ENCODE data around the gene MYO5A. TPM values are rescaled to one million over a fixed set of nuclear protein-coding genes. Genes with fewer than 3 reads are reported as not detected.
A peak's percentile ranks its signal among the peaks of the same experiment; 100 is the strongest.

Gene MYO5A
- total and polyA plus RNA-seq, 10 of the 15 experiments (the other 5 are each of a cell fraction or from before 2014, with no cell fraction given), result 4.2 to 42.9 (median 31.1) TPM

GRCh38 chr15:52290800-52291199 lies 237.9 kb downstream of the MYO5A start:
- Histone ChIP-seq H3K4me2 (ENCODE audit: control insufficient read depth, insufficient read depth) (peak overlapping the region; percentile 63), H3K4me1 (ENCODE audit: control insufficient read depth, insufficient read depth, low read length) (peaks cover 19% of the 10 kb centered on the region), H3K9ac (ENCODE audit: control insufficient read depth, insufficient read depth, low read length) (no peak overlapping the region), H3K36me3 (ENCODE audit: control insufficient read depth in 2 of 2, insufficient read depth in 2 of 2, low read length in 1 of 2) (no peaks in the 10 kb centered on the region), H3K4me3 (no peak overlapping the region), H3K27ac (ENCODE audit: control insufficient read depth, insufficient read depth) (no peak overlapping the region), H3K79me2 (ENCODE audit: control insufficient read depth, insufficient read depth, low read length) (no peaks in the 10 kb centered on the region), H4K20me1 (ENCODE audit: control insufficient read depth, insufficient read depth) (no peaks in the 10 kb centered on the region), H2AFZ (ENCODE audit: control insufficient read depth, low read depth, low read length) (no peak overlapping the region), H3K9me3 (replicated peaks; ENCODE audit: control insufficient read depth, insufficient read depth, low read length) (no peaks in the 10 kb centered on the region), H3K27me3 (replicated peaks in 1 of 2; ENCODE audit: control insufficient read depth in 2 of 2, insufficient read depth in 2 of 2, low read length in 1 of 2) (peaks cover 4% of the 10 kb centered on the region in 2 experiments; a peak in 3 of 4 replicates)
- in situ Hi-C loops (cut with MboI) (no loop called here), intact Hi-C loops (cut with micrococcal nuclease; ENCODE audit: unreplicated experiment) (no loop called here)
- no TSS peak for BruUV-seq (replicated peaks)
- POLR2A ChIA-PET, result interaction anchor here (1.2 kb wide), 1 partner anchor 29 kb away, joined by 3 read pairs; no protein-coding TSS in a partner anchor
- peak; percentile 7; the same call in 2 of the 3 replicates for ATAC-seq
- no peak for TF ChIP-seq ZNF687 (IDR thresholded peaks at IDR 0.05)
- no peak for TF ChIP-seq RELB (IDR thresholded peaks at IDR 0.05; ENCODE audit: low read depth)
- TF ChIP-seq MXI1 (IDR thresholded peaks at IDR 0.05; ENCODE audit: low read depth, low read length), result no peak
- no peak for TF ChIP-seq RCOR1 (conservative IDR thresholded peaks at IDR 0.05; ENCODE audit: low read depth, low read length)
- no peak for TF ChIP-seq SUPT20H (IDR thresholded peaks at IDR 0.05; ENCODE audit: borderline replicate concordance, control insufficient read depth, low read depth, low read length)
- TF ChIP-seq SUZ12 (IDR thresholded peaks at IDR 0.05; ENCODE audit: unreplicated experiment), result no peak
- no peak for TF ChIP-seq CHD4 (IDR thresholded peaks at IDR 0.05)
- no peak for TF ChIP-seq ELK1 (IDR thresholded peaks at IDR 0.05; ENCODE audit: low read depth, low read length)
- no peak for TF ChIP-seq KLF5 (IDR thresholded peaks at IDR 0.05; ENCODE audit: partially characterized antibody)
- TF ChIP-seq YBX1 (IDR thresholded peaks at IDR 0.05), result no peak
- TF ChIP-seq HDAC2 (IDR thresholded peaks at IDR 0.05), result no peak
- DNase-seq (ENCODE audit: low read depth, low spot score), result no peak
- FAIRE-seq, result peak; percentile 31
- 83% methylated on average over 3 of the region's 3 CpGs for WGBS (ENCODE audit: insufficient coverage, insufficient replicate concordance, low lambda C conversion rate, missing lambda C conversion rate)
- SMC1A ChIA-PET (ENCODE audit: uncharacterized antibody, unreplicated experiment), result interaction anchor here (0.7 to 1.6 kb wide), 5 partner anchors 16 to 103 kb away, joined by 3 to 8 read pairs (median 3); no protein-coding TSS in a partner anchor
- RAD21 ChIA-PET (ENCODE audit: unreplicated experiment), result interaction anchor here (1.1 kb wide), 1 partner anchor 33 kb away, joined by 3 read pairs; no protein-coding TSS in a partner anchor
- CTCF ChIA-PET, result interaction anchor here (0.6 to 0.9 kb wide), 2 partner anchors 20 to 27 kb away, joined by 3 read pairs; no protein-coding TSS in a partner anchor
